Panc1 (cell line): ENCODE data around the gene KCNMB3. TPM values are rescaled to one million over a fixed set of nuclear protein-coding genes. Genes with fewer than 3 reads are reported as not detected.

ENCODE experiments used
- ATAC-seq: fragments of 200-7000 bp; cut with Tn5 transposase; 2 replicates; pipeline ENCODE4 v1.9.1; 2020; ENCODE audit warnings: mild to moderate bottlenecking, moderate library complexity
- BruUV-seq: library from RNA; stranded (reverse); fragments of 400-500 nt; replicated peaks from 2 replicates; lab custom pipeline; 2021; lab: Mats Ljungman, UMichigan
- CTCF ChIA-PET: fragments of 300-600 bp; sonication (Branson Sonifier 250); formaldehyde crosslinking; loops from one replicate; lab custom pipeline; 2022; ENCODE audit warnings: antibody characterized with exemption; lab: Charles Lee
- POLR2A ChIA-PET: fragments of 300-600 bp; sonication (Branson Sonifier 250); formaldehyde crosslinking; loops from one replicate; lab custom pipeline; 2022; ENCODE audit warnings: antibody characterized with exemption; lab: Charles Lee
- DNase-seq: peaks from one replicate; pipeline ENCODE4 v3.0.0-alpha.2; 2010; ENCODE audit warnings: low read depth, low spot score
- H3K27ac ChIP-seq: 2 replicates; pipeline ENCODE4 v1.5.1; 2011; ENCODE audit warnings: mild to moderate bottlenecking, low read length, inconsistent platforms
- H3K27me3 ChIP-seq: fragments of 200-500 bp; sonication (Bioruptor generic); 2 replicates; pipeline ENCODE4 v1.6.0; 2014; ENCODE audit warnings: low read length, inconsistent platforms; ENCODE audit not compliant: control insufficient read depth, insufficient read depth
- H3K36me3 ChIP-seq: fragments of 200-500 bp; sonication (Bioruptor generic); 2 replicates; pipeline ENCODE4 v1.5.1; 2014; ENCODE audit warnings: inconsistent platforms, mild to moderate bottlenecking, low read length, moderate library complexity; ENCODE audit not compliant: control insufficient read depth, insufficient read depth
- H3K4me1 ChIP-seq: 2 replicates; pipeline ENCODE4 v1.5.1; 2011; ENCODE audit warnings: inconsistent platforms, mild to moderate bottlenecking, low read length, moderate library complexity; ENCODE audit not compliant: control insufficient read depth, insufficient read depth
- H3K4me3 ChIP-seq, 2 experiments: 2 replicates each; pipeline ENCODE4 v1.5.1; 2011 to 2012; ENCODE audit warnings: low read depth in 2 of 2, low read length in 2 of 2, mild to moderate bottlenecking in 2 of 2, inconsistent platforms in 1 of 2, moderate library complexity in 1 of 2
- H3K9me3 ChIP-seq: fragments of 200-500 bp; sonication (Bioruptor generic); 2 replicates; pipeline ENCODE4 v1.5.1; 2014; ENCODE audit warnings: low read depth, mild to moderate bottlenecking, inconsistent platforms, low read length, moderate library complexity; ENCODE audit not compliant: control insufficient read depth, insufficient read depth
- CTCF ChIP-seq: fragments of 450-650 bp; IDR thresholded peaks from 2 replicates; pipeline ENCODE4 v1.5.1; 2017; ENCODE audit warnings: mild to moderate bottlenecking
- POLR2AphosphoS5 ChIP-seq: IDR thresholded peaks from 2 replicates; pipeline ENCODE4 v1.6.1; 2012; ENCODE audit warnings: mild to moderate bottlenecking, low read depth, low read length, moderate library complexity
- REST ChIP-seq, 2 experiments: IDR thresholded peaks; 2 replicates each; pipeline ENCODE4 v1.6.1; 2011 to 2012; ENCODE audit warnings: low read depth in 2 of 2, control low read depth in 1 of 2, low read length in 1 of 2, mild to moderate bottlenecking in 1 of 2, moderate library complexity in 1 of 2; ENCODE audit not compliant: insufficient read depth in 1 of 2
- SIN3A ChIP-seq: IDR thresholded peaks from 2 replicates; pipeline ENCODE4 v1.6.1; 2012; ENCODE audit warnings: low read depth, mild to moderate bottlenecking, low read length, moderate library complexity, borderline replicate concordance; ENCODE audit not compliant: insufficient read depth
- TCF7L2 ChIP-seq: IDR thresholded peaks from 2 replicates; pipeline ENCODE4 v1.6.1; 2011; ENCODE audit warnings: mild to moderate bottlenecking, low read depth, low read length, inconsistent platforms
- in situ Hi-C: cut with HindIII; loops from 2 replicates; pipeline ENCODE4 v1.10.0; 2016; ENCODE audit warnings: low sequenced_read_pairs, low pct_unique_long_range_greater_than_20kb
- intact Hi-C: fragments of 100-400 bp; cut with micrococcal nuclease; formaldehyde crosslinking; loops from one replicate; pipeline ENCODE4 v1.10.0; 2022; ENCODE audit not compliant: unreplicated experiment
- total RNA-seq: library from RNA; stranded (reverse); gene quantifications from one replicate; pipeline ENCODE4 v1.2.1, GENCODE V29; 2021; ENCODE audit not compliant: unreplicated experiment

The KCNMB3 gene
- total RNA-seq, 1 experiment from 2014 or later: 5.8 TPM

- ChIA-PET POLR2A (no interaction called here), CTCF (interaction anchor here (0.6 kb wide), 1 partner anchor 12 kb away, joined by 3 read pairs; no protein-coding TSS in a partner anchor)
- Histone ChIP-seq H3K27ac (no peak overlapping the region), H3K4me1 (no peaks in the 10 kb centered on the region), H3K9me3 (no peaks in the 10 kb centered on the region), H3K4me3 (no peak overlapping the region), H3K36me3 (no peaks in the 10 kb centered on the region), H3K27me3 (no peaks in the 10 kb centered on the region; the same call in 1 of the 2 replicates)
- no TSS peak for BruUV-seq
- intact Hi-C loops (no loop called here), in situ Hi-C loops (no loop called here)
- TF ChIP-seq SIN3A (no peak), REST (IDR thresholded peaks at IDR 0.05; ENCODE audit: insufficient read depth in 1 of 2, low read depth in 2 of 2, low read length in 1 of 2) (no peak), TCF7L2 (no peak), CTCF (peak; percentile 61)
- DNase-seq: no peak
- peak; percentile 60; the same call in 1 of the 2 replicates for ATAC-seq
Measured at GRCh38 chr3:179272385-179272784, 21.5 kb upstream of the KCNMB3 start.

GRCh38 chr3:179269152-179269707 lies 18.3 kb upstream of the KCNMB3 start:
- in situ Hi-C loops (no loop called here), intact Hi-C loops (no loop called here)
- POLR2A ChIA-PET: no interaction called here
- DNase-seq: no peak
- CTCF ChIA-PET: no interaction called here
- ATAC-seq: no peak
- TF ChIP-seq POLR2AphosphoS5 (no peak), SIN3A (no peak), REST (IDR thresholded peaks at IDR 0.05; ENCODE audit: insufficient read depth in 1 of 2, low read depth in 2 of 2, low read length in 1 of 2) (no peak), TCF7L2 (no peak), CTCF (no peak)
- Histone ChIP-seq H3K27ac (no peak overlapping the region), H3K4me3 (no peak overlapping the region), H3K4me1 (no peaks in the 10 kb centered on the region), H3K27me3 (peaks cover 3% of the 10 kb centered on the region; the same call in 1 of the 2 replicates), H3K36me3 (no peaks in the 10 kb centered on the region), H3K9me3 (no peaks in the 10 kb centered on the region)
- BruUV-seq: no TSS peak
